ENCODE results near the gene CIPC. TPM values are rescaled to one million over a fixed set of nuclear protein-coding genes. Genes with fewer than 3 reads are reported as not detected.

The CIPC gene
- total and polyA plus RNA-seq, 9 donors: 7.0 to 32.4 (median 21.4) TPM

GRCh38 chr14:77084985-77085384 lies 13.1 kb upstream of the CIPC start:
- Histone ChIP-seq H3K4me3 (no peak overlapping the region), H3K36me3 (no peaks in the 10 kb centered on the region), H3K27ac (no peak overlapping the region), H3K9me3 (no peaks in the 10 kb centered on the region), H3K27me3 (no peaks in the 10 kb centered on the region), H3K4me1 (ENCODE audit: insufficient read depth) (no peaks in the 10 kb centered on the region)
- DNase-seq: no peak
- 63 to 75% (median 67%) methylated on average over 5 of the region's 5 CpGs for WGBS, 3 donors
- intact Hi-C loops (cut with DNase I): no loop called here
- TF ChIP-seq POLR2A (IDR thresholded peaks at IDR 0.05) (no peak), CTCF (IDR thresholded peaks at IDR 0.05) (no peak), EP300 (IDR thresholded peaks at IDR 0.05) (no peak)

- Histone ChIP-seq H3K27me3 (no peaks in the 10 kb centered on the region), H3K4me3 (no peak overlapping the region), H3K4me1 (ENCODE audit: insufficient read depth) (no peaks in the 10 kb centered on the region), H3K9me3 (no peaks in the 10 kb centered on the region), H3K36me3 (no peaks in the 10 kb centered on the region), H3K27ac (no peak overlapping the region)
- intact Hi-C loops (cut with DNase I): no loop called here
- TF ChIP-seq EP300 (IDR thresholded peaks at IDR 0.05) (no peak), CTCF (IDR thresholded peaks at IDR 0.05) (no peak), POLR2A (IDR thresholded peaks at IDR 0.05) (no peak)
- 66 to 77% (median 72%) methylated on average over 4 of the region's 4 CpGs for WGBS, 3 donors
- DNase-seq: no peak
Measured at GRCh38 chr14:77085538-77085937, 12.5 kb upstream of the CIPC start.

GRCh38 chr14:77086017-77086727 lies 11.9 kb upstream of the CIPC start:
- 95 to 97% (median 97%) methylated on average over 3 of the region's 3 CpGs for WGBS, 3 donors
- no peak for TF ChIP-seq POLR2A (IDR thresholded peaks at IDR 0.05)
- TF ChIP-seq CTCF (IDR thresholded peaks at IDR 0.05): no peak
- TF ChIP-seq EP300 (IDR thresholded peaks at IDR 0.05): no peak
- no peak overlapping the region for H3K4me3 ChIP-seq
- H3K27ac ChIP-seq: no peak overlapping the region
- no peaks in the 10 kb centered on the region for H3K9me3 ChIP-seq
- DNase-seq: no peak
- H3K27me3 ChIP-seq: no peaks in the 10 kb centered on the region
- H3K36me3 ChIP-seq: no peaks in the 10 kb centered on the region
- H3K4me1 ChIP-seq (ENCODE audit: insufficient read depth): no peaks in the 10 kb centered on the region
- intact Hi-C loops (cut with DNase I): no loop called here

- Histone ChIP-seq H3K4me3 (no peak overlapping the region), H3K4me1 (ENCODE audit: insufficient read depth) (no peaks in the 10 kb centered on the region), H3K36me3 (no peaks in the 10 kb centered on the region), H3K9me3 (no peaks in the 10 kb centered on the region), H3K27me3 (no peaks in the 10 kb centered on the region), H3K27ac (no peak overlapping the region)
- 83 to 90% (median 88%) methylated on average over 6 of the region's 6 CpGs for WGBS, 3 donors
- DNase-seq: no peak
- intact Hi-C loops (cut with DNase I): no loop called here
- TF ChIP-seq EP300 (IDR thresholded peaks at IDR 0.05): no peak
- TF ChIP-seq CTCF (IDR thresholded peaks at IDR 0.05): no peak
- no peak for TF ChIP-seq POLR2A (IDR thresholded peaks at IDR 0.05)
Measured at GRCh38 chr14:77086951-77087350, 11.1 kb upstream of the CIPC start.
